ENCODE measurements around the gene ARHGAP33. TPM values are rescaled to one million over a fixed set of nuclear protein-coding genes. Genes with fewer than 3 reads are reported as not detected.

ARHGAP33 gene
- total RNA-seq, 1 experiment from 2014 or later = 18.3 TPM

GRCh38 chr19:35745328-35746086 lies 29.9 kb upstream of the ARHGAP33 start, which contains the start of the genes PSENEN and U2AF1L4:
PSENEN (plus strand) TSS chr19:35745651; CDS start chr19:35745931, 280 bp downstream.
U2AF1L4 (minus strand) TSS chr19:35745418; CDS start chr19:35745391, 27 bp downstream.
- H3K36me3 ChIP-seq (ENCODE audit: control insufficient read depth, insufficient read depth, low read length) = no peaks in the 10 kb centered on the region
- peak within 1 kb of the TSS; percentile 93 for H3K4me3 Mint-ChIP-seq (ENCODE audit: unreplicated experiment)
- no peaks in the 10 kb centered on the region for H3K9me3 ChIP-seq
- H3K9me3 Mint-ChIP-seq (ENCODE audit: unreplicated experiment) = no peaks in the 10 kb centered on the region
- POLR2A ChIA-PET = interaction anchor here (0.5 to 1.0 kb wide), 7 partner anchors 9 to 269 kb away, joined by 3 to 19 read pairs (median 3); partner anchors contain the start of gene ALKBH6
- peaks cover 61% of the 10 kb centered on the region for H3K36me3 Mint-ChIP-seq (ENCODE audit: insufficient read depth, unreplicated experiment)
- CTCF ChIA-PET = interaction anchor here (0.7 to 1.9 kb wide), 6 partner anchors 9 to 235 kb away, joined by 4 to 12 read pairs (median 6); no protein-coding TSS in a partner anchor
- H3K4me1 ChIP-seq = peaks cover 7% of the 10 kb centered on the region
- TF ChIP-seq, protein P1, sequence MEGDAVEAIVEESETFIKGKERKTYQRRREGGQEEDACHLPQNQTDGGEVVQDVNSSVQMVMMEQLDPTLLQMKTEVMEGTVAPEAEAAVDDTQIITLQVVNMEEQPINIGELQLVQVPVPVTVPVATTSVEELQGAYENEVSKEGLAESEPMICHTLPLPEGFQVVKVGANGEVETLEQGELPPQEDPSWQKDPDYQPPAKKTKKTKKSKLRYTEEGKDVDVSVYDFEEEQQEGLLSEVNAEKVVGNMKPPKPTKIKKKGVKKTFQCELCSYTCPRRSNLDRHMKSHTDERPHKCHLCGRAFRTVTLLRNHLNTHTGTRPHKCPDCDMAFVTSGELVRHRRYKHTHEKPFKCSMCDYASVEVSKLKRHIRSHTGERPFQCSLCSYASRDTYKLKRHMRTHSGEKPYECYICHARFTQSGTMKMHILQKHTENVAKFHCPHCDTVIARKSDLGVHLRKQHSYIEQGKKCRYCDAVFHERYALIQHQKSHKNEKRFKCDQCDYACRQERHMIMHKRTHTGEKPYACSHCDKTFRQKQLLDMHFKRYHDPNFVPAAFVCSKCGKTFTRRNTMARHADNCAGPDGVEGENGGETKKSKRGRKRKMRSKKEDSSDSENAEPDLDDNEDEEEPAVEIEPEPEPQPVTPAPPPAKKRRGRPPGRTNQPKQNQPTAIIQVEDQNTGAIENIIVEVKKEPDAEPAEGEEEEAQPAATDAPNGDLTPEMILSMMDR (IDR thresholded peaks at IDR 0.05; ENCODE audit: insufficient read depth in 1 of 2, low read depth in 1 of 2, low read length in 1 of 2, severe bottlenecking in 1 of 2, unreplicated experiment in 1 of 2) = no peak
- H3K4me3 ChIP-seq (ENCODE audit: low read depth, low read length) = peak within 1 kb of the TSS; percentile 81
- intact Hi-C loops (cut with micrococcal nuclease; ENCODE audit: unreplicated experiment) = loop anchor here (1.0 to 2.0 kb wide), 2 partner anchors 75 to 186 kb away; no protein-coding TSS in a partner anchor
- no peaks in the 10 kb centered on the region for H3K27me3 Mint-ChIP-seq (ENCODE audit: insufficient read depth, unreplicated experiment)
- peaks cover 28% of the 10 kb centered on the region for H3K4me1 Mint-ChIP-seq (ENCODE audit: low read depth, unreplicated experiment)
- TSS peak; percentile 64 for BruUV-seq (replicated peaks)
- H3K27me3 ChIP-seq (replicated peaks; ENCODE audit: control insufficient read depth, insufficient read depth, low read length) = no peaks in the 10 kb centered on the region
- peak; percentile 98 for DNase-seq
- peak within 1 kb of the TSS; percentile 98 for H3K27ac Mint-ChIP-seq (ENCODE audit: unreplicated experiment)

- Mint-ChIP-seq H3K36me3 (ENCODE audit: insufficient read depth, unreplicated experiment) (peaks cover 55% of the 10 kb centered on the region), H3K4me1 (ENCODE audit: low read depth, unreplicated experiment) (peaks cover 23% of the 10 kb centered on the region), H3K4me3 (ENCODE audit: unreplicated experiment) (peak overlapping the region; percentile 93), H3K27ac (ENCODE audit: unreplicated experiment) (peak overlapping the region; percentile 98), H3K9me3 (ENCODE audit: unreplicated experiment) (no peaks in the 10 kb centered on the region), H3K27me3 (ENCODE audit: insufficient read depth, unreplicated experiment) (no peaks in the 10 kb centered on the region)
- POLR2A ChIA-PET = interaction anchor here (0.7 to 1.0 kb wide), 3 partner anchors 11 to 268 kb away, joined by 3 to 14 read pairs (median 3); partner anchors contain the start of gene ALKBH6
- TF ChIP-seq, protein P1 (IDR thresholded peaks at IDR 0.05; ENCODE audit: insufficient read depth in 1 of 2, low read depth in 1 of 2, low read length in 1 of 2, severe bottlenecking in 1 of 2, unreplicated experiment in 1 of 2) = no peak
- Histone ChIP-seq H3K9me3 (no peaks in the 10 kb centered on the region), H3K4me3 (ENCODE audit: low read depth, low read length) (peak overlapping the region; percentile 48), H3K36me3 (ENCODE audit: control insufficient read depth, insufficient read depth, low read length) (no peaks in the 10 kb centered on the region), H3K27me3 (replicated peaks; ENCODE audit: control insufficient read depth, insufficient read depth, low read length) (no peaks in the 10 kb centered on the region), H3K4me1 (peaks cover 7% of the 10 kb centered on the region)
- intact Hi-C loops (cut with micrococcal nuclease; ENCODE audit: unreplicated experiment) = no loop called here
- DNase-seq = no peak
- no TSS peak for BruUV-seq (replicated peaks)
- CTCF ChIA-PET = interaction anchor here (1.4 to 1.9 kb wide), 4 partner anchors 9 to 185 kb away, joined by 6 to 12 read pairs (median 8); no protein-coding TSS in a partner anchor
Observed at GRCh38 chr19:35746087-35746462, 29.3 kb upstream of the ARHGAP33 start.

DNA sequence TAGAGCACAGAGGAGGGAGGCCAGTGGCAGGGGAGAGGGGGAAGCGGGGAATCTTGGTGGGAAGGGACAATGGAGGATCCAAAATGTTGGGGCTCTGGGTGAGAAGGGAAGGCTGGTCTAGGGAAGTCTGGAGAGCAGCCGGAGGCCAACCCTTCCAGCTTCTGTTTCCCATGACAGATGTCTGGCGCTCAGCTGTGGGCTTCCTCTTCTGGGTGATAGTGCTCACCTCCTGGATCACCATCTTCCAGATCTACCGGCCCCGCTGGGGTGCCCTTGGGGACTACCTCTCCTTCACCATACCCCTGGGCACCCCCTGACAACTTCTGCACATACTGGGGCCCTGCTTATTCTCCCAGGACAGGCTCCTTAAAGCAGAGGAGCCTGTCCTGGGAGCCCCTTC lies 28.8 kb upstream of the ARHGAP33 start:
- Histone ChIP-seq H3K4me1 (peaks cover 7% of the 10 kb centered on the region), H3K36me3 (ENCODE audit: control insufficient read depth, insufficient read depth, low read length) (no peaks in the 10 kb centered on the region), H3K4me3 (ENCODE audit: low read depth, low read length) (no peak overlapping the region; the same call in 1 of the 2 replicates), H3K9me3 (no peaks in the 10 kb centered on the region), H3K27me3 (replicated peaks; ENCODE audit: control insufficient read depth, insufficient read depth, low read length) (no peaks in the 10 kb centered on the region)
- intact Hi-C loops (cut with micrococcal nuclease; ENCODE audit: unreplicated experiment) = no loop called here
- no peak for DNase-seq
- BruUV-seq (replicated peaks) = no TSS peak
- Mint-ChIP-seq H3K36me3 (ENCODE audit: insufficient read depth, unreplicated experiment) (peaks cover 54% of the 10 kb centered on the region), H3K27ac (ENCODE audit: unreplicated experiment) (peak overlapping the region; percentile 98), H3K4me3 (ENCODE audit: unreplicated experiment) (peak overlapping the region; percentile 93), H3K4me1 (ENCODE audit: low read depth, unreplicated experiment) (peaks cover 23% of the 10 kb centered on the region), H3K9me3 (ENCODE audit: unreplicated experiment) (no peaks in the 10 kb centered on the region), H3K27me3 (ENCODE audit: insufficient read depth, unreplicated experiment) (no peaks in the 10 kb centered on the region)
- ChIA-PET POLR2A (no interaction called here), CTCF (interaction anchor here (0.7 to 1.6 kb wide), 3 partner anchors 10 to 476 kb away, joined by 6 to 12 read pairs (median 6); no protein-coding TSS in a partner anchor)
- TF ChIP-seq, protein P1 (IDR thresholded peaks at IDR 0.05; ENCODE audit: insufficient read depth in 1 of 2, low read depth in 1 of 2, low read length in 1 of 2, severe bottlenecking in 1 of 2, unreplicated experiment in 1 of 2) = no peak

Data from Caco-2 (cell line).